Measurements from ENCODE around the gene ETS1. TPM values are rescaled to one million over a fixed set of nuclear protein-coding genes. Genes with fewer than 3 reads are reported as not detected.

ETS1 gene
- total RNA-seq, 1 donor from 2014 or later, result 62.7 TPM

GRCh38 chr11:128482092-128482491 is 105.3 kb downstream of the ETS1 start:
- no peak overlapping the region for H3K4me3 ChIP-seq (ENCODE audit: low read depth, low read length)
- H3K36me3 ChIP-seq (ENCODE audit: control insufficient read depth, insufficient read depth, low read length), result peaks cover 18% of the 10 kb centered on the region
- TF ChIP-seq, protein P1, sequence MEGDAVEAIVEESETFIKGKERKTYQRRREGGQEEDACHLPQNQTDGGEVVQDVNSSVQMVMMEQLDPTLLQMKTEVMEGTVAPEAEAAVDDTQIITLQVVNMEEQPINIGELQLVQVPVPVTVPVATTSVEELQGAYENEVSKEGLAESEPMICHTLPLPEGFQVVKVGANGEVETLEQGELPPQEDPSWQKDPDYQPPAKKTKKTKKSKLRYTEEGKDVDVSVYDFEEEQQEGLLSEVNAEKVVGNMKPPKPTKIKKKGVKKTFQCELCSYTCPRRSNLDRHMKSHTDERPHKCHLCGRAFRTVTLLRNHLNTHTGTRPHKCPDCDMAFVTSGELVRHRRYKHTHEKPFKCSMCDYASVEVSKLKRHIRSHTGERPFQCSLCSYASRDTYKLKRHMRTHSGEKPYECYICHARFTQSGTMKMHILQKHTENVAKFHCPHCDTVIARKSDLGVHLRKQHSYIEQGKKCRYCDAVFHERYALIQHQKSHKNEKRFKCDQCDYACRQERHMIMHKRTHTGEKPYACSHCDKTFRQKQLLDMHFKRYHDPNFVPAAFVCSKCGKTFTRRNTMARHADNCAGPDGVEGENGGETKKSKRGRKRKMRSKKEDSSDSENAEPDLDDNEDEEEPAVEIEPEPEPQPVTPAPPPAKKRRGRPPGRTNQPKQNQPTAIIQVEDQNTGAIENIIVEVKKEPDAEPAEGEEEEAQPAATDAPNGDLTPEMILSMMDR (IDR thresholded peaks at IDR 0.05; ENCODE audit: insufficient read depth, low read length, severe bottlenecking), result no peak
- DNase-seq (ENCODE audit: low read depth) (no peak), FAIRE-seq (no peak)
- H3K27me3 ChIP-seq (ENCODE audit: control insufficient read depth, insufficient read depth, low read length), result no peaks in the 10 kb centered on the region

GRCh38 chr11:128481135-128481534 is 106.2 kb downstream of the ETS1 start:
- H3K27me3 ChIP-seq (ENCODE audit: control insufficient read depth, insufficient read depth, low read length), result no peaks in the 10 kb centered on the region
- FAIRE-seq, result no peak
- DNase-seq (ENCODE audit: low read depth), result no peak
- no peak overlapping the region for H3K4me3 ChIP-seq (ENCODE audit: low read depth, low read length)
- peaks cover 16% of the 10 kb centered on the region for H3K36me3 ChIP-seq (ENCODE audit: control insufficient read depth, insufficient read depth, low read length)
- TF ChIP-seq, protein P1 (IDR thresholded peaks at IDR 0.05; ENCODE audit: insufficient read depth, low read length, severe bottlenecking), result no peak

GRCh38 chr11:128480665-128481064 is 106.7 kb downstream of the ETS1 start:
- Histone ChIP-seq H3K27me3 (ENCODE audit: control insufficient read depth, insufficient read depth, low read length) (no peaks in the 10 kb centered on the region), H3K36me3 (ENCODE audit: control insufficient read depth, insufficient read depth, low read length) (peaks cover 14% of the 10 kb centered on the region), H3K4me3 (ENCODE audit: low read depth, low read length) (no peak overlapping the region)
- no peak for DNase-seq (ENCODE audit: low read depth)
- no peak for FAIRE-seq
- TF ChIP-seq, protein P1 (IDR thresholded peaks at IDR 0.05; ENCODE audit: insufficient read depth, low read length, severe bottlenecking), result no peak

GRCh38 chr11:128480066-128480465 is 107.3 kb downstream of the ETS1 start:
- no peaks in the 10 kb centered on the region for H3K27me3 ChIP-seq (ENCODE audit: control insufficient read depth, insufficient read depth, low read length)
- peaks cover 11% of the 10 kb centered on the region for H3K36me3 ChIP-seq (ENCODE audit: control insufficient read depth, insufficient read depth, low read length)
- DNase-seq (ENCODE audit: low read depth), result no peak
- TF ChIP-seq, protein P1 (IDR thresholded peaks at IDR 0.05; ENCODE audit: insufficient read depth, low read length, severe bottlenecking), result no peak
- FAIRE-seq, result no peak
- no peak overlapping the region for H3K4me3 ChIP-seq (ENCODE audit: low read depth, low read length)

DNA sequence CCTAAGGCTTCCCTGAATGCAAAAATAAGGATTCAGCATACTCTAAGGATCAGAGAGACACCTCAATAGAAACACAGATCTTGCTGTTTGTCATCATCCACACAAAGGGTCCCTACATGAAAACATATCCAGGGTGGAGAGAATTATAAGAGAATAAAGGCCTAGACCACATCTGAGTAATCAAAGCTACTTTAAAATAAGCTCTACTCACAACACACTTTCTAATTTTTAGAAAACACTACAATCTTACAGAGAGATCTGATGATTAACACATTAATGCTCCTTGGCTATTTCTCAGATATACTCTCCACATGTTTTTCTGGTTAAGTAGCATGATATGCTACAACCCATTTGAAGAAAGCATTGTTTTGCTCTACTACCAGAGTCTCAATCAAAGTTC is 108.2 kb downstream of the ETS1 start:
- no peaks in the 10 kb centered on the region for H3K27me3 ChIP-seq (ENCODE audit: control insufficient read depth, insufficient read depth, low read length)
- no peak for FAIRE-seq
- TF ChIP-seq, protein P1 (IDR thresholded peaks at IDR 0.05; ENCODE audit: insufficient read depth, low read length, severe bottlenecking), result no peak
- no peak for DNase-seq (ENCODE audit: low read depth)
- no peak overlapping the region for H3K4me3 ChIP-seq (ENCODE audit: low read depth, low read length)
- peaks cover 11% of the 10 kb centered on the region for H3K36me3 ChIP-seq (ENCODE audit: control insufficient read depth, insufficient read depth, low read length)

GRCh38 chr11:128478305-128478704 is 109.1 kb downstream of the ETS1 start:
- Histone ChIP-seq H3K27me3 (ENCODE audit: control insufficient read depth, insufficient read depth, low read length) (no peaks in the 10 kb centered on the region), H3K36me3 (ENCODE audit: control insufficient read depth, insufficient read depth, low read length) (peaks cover 15% of the 10 kb centered on the region), H3K4me3 (ENCODE audit: low read depth, low read length) (no peak overlapping the region)
- TF ChIP-seq, protein P1 (IDR thresholded peaks at IDR 0.05; ENCODE audit: insufficient read depth, low read length, severe bottlenecking), result no peak
- no peak for FAIRE-seq
- no peak for DNase-seq (ENCODE audit: low read depth)

Measured in bronchial epithelial cell (primary cell).